HL-60/S4 treated with retinoic acid at 250 ng/mL for 4 days and 3 days (cell line): ENCODE measurements around the gene PSD4.
"Not testable (repeated sequence)": the region's sequence is repeated elsewhere in the genome, so short reads cannot be mapped to it uniquely, and the experiment has no call there.

Experiments used
- in situ Hi-C: fragments of 300-500 bp; cut with MboI; formaldehyde crosslinking; loops from 2 replicates; pipeline ENCODE4 v1.7.0; 2022; ENCODE audit warnings: low sequenced_read_pairs

The PSD4 gene

DNA sequence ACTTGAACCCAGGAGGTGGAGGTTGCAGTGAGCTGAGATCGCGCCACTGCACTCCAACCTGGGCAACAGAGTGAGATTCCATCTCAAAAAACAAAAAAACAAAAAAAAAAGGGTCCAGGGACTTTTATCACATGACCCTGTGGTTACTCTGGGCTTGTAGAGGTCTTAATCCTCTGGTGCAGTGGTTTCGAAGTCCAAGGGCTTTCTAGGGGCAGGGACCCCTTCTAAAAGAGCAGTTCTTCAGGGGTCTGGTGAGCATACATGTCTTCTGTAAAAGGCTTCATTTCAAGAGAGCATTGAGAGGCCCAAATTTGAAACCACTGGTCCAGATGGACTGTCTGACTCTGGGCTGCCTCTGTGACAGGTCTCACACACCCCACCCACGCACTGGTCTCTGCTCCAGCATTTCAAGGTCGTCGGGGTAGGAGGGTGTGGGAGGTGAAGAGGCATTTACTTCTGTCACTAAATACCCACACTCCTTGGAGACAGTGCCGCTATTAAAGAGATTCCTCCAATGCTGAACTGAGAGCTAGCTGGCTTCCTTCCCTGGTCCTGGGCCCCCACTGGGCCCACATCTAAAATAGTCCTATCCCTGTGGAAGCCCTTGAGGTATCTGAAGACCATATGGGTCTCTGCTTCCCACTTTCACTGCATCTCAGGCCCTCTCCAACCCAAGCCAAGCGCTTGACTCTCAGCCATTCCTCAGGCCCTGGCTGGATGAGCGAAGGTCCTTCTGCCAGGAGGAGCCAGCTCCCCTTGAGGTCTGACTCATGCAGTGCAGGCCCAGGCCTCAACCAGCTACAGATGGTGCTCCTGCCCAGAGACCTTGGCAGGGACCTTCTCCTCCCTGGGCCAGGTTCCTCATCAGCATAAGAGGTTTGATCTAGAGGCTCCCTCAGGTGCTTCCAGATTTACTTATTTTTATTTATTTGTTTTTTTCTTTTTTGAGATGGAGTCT lies 60.1 kb downstream of the PSD4 start:
- in situ Hi-C loops = no loop called here

DNA sequence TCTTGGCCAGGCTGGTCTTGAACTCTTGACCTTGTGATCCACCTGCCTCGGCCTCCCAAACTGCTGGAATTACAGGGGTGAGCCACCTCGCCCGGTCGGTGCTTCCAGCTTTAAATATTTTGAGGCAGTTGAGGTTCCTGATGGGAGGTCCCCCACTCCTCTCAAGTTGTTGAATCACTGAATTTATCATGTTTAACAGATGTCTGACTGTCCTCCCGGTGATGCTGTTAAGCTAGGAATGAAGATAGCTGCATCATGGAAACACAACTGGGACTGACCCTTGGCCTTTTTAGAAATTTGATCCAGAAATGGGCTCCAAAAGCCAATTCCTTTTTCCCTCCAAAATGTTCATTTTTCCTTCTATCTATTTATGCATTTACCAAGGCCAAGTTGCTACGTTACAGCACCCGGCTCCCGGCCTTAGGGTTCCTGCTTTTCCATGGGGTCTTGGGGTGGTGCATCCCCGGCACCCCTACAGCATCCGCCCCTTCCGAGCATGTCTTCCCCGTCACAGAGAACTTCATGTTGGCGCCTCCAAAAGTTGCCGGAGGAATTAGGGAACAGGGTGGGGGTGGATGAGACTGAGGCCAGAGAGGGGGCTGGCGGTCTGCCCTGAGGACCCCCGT lies 61.1 kb downstream of the PSD4 start:
- in situ Hi-C loops = no loop called here

DNA sequence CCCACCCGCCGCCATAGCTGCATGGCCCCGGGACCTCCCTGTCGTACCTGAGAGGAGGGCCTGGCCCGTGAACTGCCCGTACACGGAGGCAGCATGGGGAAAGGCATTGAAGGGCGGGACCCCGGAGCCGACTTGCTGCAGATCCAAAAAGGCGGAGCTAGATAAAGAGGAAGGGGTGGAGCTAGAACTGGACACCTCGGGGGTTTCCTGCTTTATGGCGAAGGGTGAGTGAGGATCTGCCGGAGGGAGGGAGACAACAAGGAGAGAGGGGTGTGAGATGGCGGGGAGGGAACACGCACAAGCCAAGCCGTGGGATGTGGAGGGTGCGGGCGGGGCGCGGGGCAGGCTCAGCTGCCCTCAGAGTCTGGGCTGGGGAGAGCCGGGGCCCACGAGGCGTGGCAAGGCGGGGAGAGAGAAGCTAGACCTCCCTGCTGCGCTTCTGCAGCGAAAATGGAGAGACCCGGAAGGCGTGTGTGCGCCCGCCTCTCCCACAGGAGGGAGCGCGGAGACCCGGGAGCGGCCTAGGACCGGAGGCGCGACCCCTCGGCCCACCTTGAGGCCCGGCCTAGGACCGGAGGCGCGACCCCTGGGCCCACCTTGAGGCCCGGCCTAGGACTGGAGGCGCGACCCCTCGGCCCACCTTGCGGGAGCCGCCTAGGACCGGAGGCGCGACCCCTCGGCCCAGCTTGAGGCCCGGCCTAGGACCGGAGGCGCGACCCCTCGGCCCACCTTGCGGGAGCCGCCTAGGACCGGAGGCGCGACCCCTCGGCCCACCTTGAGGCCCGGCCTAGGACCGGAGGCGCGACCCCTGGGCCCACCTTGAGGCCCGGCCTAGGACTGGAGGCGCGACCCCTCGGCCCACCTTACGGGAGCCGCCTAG lies 61.8 kb downstream of the PSD4 start:
- in situ Hi-C loops = not testable (repeated sequence)

DNA sequence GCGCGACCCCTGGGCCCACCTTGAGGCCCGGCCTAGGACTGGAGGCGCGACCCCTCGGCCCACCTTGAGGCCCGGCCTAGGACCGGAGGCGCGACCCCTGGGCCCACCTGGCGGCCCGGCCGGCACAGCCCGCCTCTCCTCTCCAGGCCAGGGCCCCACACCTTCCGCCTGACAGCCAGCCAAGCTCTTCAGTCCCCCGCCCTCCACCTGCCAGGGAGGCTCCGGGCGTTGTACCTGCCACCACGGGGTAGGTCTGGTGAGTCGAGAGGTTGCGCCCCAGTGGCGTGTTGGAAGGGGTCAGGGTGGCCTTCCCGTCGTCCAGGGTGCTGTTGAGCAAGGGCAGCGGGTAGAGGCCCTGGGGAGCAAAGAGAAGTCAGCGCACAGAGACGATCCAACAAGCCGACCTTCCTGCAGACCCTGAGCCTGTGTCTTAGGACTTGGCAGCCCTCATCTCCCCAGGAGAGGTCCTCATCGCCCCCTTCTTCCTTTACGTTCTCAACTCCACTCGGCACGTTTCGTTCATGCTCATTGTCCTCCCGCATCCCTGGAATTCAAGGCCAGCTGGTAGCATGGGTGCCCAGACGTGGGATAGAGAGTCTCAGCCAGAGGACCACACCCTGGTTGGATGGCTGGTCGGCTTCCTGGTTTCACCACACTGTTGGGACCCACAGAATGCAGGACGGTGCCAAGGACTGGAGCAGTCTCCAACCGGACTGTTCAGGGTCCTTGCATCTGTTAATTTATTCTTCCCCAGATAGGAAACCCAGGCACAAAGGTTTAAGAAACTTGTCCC lies 62.8 kb downstream of the PSD4 start:
- in situ Hi-C loops = no loop called here

DNA sequence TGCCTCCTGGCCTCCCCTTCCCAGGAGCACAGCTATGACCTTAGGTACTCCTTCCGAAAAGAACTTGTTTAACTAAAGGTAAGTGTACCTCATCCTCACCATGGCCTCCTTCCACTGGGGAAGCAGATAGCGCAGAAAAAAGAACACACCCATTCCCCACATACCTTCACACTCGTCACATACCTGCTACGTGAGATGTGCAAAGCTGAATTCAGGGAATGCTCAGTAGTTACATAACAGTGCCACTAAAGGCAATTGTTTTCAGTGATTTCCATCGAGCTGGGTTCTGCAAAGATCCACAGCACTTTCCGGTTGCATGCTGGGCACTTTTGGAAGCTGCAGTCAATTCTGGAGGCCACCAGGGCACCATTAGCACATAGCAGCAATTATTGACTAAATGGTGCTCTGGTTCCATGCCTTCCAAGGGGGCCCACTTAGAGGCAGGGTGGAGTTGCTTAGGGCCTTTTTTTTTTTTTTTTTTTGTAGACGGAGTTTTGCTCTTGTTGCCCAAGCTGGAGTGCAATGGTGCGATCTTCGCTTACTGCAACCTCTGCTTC lies 63.9 kb downstream of the PSD4 start:
- in situ Hi-C loops = no loop called here

DNA sequence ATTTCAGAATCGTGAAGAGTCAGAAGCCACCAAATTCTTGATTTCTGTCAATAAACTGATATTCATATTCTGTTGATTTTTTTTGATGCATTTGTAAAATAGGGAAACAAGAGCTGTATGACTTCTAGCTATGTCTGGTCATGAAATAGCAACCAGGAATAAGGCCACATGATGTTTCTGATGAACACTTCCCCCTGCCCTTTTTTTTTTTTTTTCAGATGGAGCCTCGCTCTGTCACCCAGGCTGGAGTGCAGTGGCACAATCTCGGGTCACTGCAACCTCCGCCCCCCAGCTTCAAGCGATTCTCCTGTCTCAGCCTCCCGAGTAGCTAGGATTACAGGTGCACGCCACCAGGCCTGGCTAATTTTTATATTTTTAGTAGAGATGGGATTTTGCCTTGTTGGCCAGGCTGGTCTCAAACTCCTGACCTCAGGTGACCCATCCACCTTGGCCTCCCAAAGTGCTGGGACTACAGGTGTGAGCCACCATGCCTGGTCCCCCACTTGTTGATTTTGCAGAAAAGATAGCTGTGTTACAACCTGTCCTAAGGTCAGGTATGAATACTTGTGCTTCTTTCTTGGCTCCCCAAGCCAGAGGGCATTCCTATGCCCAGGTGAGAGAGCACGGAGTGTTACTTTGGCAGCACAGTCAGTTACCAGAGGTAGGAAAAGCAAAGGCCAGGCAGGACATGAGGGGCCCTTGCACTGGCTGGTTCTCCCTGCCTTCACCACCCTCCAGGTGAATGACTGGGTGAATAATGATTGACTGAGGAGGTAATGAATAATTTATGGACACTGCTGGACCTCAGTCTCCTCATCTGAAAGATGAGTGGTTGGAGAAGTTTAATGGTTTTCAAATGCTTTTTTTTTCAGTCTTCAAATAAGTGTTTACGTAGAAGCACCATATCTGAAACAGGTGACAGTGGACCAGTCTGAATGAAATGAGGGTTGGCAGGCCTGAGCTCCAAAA lies 65.4 kb downstream of the PSD4 start:
- in situ Hi-C loops = no loop called here

DNA sequence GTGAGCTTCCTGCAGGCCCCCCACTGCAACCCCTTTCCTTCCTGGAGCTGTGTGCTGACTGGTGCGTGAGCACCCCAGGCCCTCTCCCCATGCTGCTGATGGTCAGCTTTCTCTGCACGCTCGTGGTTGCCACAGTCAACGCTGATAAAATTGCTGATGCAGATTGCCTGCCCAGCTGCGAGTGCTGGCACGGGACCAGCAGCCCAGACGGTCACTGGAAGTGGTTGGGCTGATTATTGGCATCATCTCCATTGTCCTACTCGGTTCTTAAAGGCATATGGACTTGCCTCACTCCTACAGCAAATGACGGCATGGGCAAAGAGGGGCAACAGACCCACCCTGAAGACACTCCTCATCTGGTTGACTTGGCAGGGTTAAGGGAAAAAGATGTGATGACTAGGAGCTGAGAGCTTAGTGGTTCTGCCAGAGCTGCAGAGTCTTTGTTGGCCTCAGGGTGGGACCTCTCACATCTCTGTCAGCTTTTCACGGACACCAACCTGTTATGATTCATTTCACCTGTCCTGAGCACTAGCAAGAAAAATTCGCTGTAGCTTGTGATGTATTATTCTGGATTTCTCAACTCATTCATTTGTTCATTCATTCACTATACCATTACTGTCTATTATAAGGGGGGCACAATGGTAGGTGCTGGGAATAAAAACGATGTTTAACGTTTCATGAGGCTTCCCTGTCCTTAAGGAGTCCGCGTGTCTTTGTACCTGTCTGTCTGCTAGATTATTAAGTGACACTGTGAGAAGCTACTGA lies 66.6 kb downstream of the PSD4 start:
- in situ Hi-C loops = no loop called here

DNA sequence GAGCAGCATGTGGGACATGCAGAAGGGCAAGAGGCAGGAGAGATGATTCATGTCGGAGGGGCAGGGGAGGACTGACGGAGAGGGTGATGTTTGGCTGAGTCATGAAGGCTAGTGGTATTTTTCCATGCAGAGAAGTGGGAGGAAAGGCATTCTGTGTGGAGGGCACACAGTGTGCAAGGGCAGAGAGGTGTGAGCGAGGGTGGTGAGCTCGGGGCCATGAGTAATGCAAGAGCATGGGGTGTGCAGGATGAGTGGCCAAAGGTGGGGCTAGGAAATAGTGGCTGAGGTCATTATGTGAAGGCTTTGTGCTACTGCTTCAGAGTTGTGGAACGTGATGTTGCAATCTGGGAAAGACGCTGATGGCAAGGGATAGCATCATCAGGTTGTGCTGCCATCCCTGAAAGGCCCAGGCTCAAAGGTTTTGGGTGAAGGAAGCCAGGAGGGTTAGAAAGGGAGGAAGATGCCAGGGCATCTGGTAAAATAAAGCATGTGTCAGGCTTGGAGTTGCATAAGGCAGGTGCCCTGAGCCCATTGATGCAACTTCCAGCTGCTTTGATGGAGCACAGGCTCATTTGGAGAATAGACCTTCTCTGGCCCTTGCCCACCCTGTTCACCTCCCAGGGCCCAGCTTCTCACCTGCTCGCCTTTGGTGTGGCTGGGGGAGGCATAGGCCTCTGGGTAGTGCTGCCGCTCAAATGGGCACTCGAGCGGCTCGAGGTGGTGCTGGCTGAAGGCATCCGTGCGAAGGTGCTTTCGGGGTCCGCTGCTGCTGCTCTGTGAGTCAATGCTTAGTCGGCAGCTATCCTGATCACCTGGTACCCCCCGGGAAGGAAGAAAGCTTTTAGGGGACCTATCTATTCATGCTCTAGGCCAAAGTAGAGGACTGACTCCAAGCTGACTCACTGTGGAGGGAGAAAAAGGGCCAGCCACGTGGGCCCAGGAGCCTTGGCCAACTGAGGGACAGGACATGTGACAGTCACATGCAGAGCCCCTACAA lies 67.4 kb downstream of the PSD4 start:
- in situ Hi-C loops = no loop called here

DNA sequence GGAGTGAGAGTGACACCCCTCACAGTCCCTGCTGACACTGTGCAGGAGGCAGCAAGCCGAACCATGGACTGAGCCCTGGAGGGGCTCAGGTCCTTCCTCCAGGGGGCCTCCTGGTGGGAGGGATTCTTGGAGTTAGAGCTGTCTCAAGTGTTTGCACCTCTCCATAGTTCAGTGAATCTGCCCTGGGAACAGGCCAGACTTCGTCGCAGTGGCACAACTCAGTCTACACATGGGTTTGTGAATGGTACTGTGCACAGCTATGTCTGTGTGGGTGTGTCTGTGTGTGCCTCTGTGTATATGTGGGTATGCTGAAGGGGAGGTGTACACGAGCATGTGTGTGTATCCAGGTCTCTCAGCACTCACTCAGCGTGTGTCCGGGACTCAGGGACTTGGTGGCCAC lies 68.6 kb downstream of the PSD4 start:
- in situ Hi-C loops = no loop called here

DNA sequence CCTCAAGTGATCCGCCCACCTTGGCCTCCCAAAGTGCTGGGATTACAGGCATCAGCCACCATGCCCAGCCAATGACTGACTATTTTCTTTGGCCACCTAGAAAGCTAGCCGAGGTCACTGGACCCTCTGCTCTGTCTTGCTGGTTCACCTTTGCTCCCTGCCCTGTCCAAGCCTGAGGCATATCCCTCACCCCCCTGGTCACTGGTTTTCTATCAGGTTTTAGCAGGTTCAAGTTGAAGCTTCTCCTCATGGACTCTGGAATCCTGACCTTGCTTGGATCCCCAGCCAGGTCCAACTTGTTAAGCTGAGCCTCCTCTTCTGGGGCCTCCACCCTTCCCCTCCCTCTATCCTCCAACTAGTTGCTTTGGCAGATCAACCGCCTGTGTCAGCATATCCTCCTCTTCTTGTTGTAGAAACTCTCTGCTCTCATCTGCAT lies 71.5 kb downstream of the PSD4 start:
- in situ Hi-C loops = no loop called here

DNA sequence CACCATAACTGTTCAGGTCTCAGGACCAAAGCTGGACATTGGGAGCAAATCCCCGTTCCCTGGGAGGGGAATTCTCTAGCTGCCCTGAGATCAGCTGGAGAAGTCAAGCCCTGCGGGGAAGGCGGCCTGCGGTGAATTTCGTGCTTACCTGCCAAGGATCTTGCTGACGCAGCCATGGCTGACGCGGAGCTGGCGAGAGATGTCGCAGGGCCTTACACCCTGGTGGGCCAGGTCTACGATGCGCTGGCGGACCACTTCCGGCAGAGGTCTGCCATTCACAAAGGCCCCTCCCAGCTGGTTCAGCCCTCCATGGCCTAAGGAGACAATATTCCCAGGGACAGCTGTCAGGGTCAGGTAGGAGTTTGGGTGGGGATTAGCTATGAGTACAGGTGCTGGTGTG lies 72.8 kb downstream of the PSD4 start:
- in situ Hi-C loops = no loop called here

DNA sequence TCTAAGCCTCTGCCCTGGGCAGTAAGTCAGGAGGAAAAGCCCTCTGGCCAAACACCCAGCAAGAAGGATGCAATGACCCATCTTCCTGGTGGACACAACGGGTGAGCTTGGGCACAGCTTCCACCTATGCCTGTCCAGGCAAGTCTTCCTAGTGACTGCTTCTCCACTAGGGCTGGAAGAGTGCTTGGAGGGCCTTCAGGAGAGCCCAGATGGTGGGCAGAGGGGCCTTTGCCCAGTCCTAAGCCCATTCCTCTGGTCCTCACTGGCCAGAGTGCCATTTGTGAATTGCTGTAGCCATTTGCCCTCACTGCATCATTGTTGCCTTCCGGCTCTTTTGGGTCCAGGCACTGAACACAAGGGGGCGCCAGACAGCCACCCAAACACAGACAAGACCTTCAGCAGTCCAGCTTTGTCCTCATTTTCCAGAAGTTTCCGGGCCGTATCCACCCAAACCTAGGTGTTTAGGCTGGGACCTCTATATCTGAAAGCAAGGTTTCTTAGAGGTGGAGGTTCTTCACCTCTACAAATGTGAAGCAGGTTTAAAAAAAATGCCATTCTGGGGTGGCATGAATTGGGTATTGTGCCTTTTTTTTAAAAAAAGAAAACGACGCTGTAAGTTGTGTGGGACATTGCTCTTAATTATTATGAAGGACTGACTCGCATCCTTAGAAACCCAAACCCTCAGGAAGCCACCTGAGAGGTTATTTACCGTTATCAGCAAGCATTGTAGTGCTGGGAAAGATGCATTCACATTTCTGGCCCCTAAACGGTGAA lies 75.4 kb downstream of the PSD4 start:
- in situ Hi-C loops = no loop called here

DNA sequence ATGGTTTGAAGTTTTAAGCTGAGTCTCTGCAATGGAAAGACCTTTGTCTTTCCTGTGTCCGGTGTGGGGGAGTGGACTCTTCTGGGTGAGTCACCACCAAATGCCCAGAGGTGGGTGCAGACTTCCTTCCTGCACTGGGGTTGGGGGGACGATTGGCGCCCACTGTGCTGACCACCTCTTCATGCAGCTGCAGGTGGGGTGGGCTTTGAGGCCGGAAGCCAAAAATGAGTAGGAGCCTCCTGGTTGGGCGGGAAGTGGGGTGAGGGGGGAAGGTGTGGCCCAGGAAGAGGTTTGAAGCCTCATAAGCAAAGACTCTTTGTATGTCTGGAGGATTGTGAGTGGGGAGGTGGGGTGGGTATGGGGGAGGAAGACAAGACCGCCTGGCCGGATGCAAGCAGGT lies 77.3 kb downstream of the PSD4 start:
- in situ Hi-C loops = no loop called here

DNA sequence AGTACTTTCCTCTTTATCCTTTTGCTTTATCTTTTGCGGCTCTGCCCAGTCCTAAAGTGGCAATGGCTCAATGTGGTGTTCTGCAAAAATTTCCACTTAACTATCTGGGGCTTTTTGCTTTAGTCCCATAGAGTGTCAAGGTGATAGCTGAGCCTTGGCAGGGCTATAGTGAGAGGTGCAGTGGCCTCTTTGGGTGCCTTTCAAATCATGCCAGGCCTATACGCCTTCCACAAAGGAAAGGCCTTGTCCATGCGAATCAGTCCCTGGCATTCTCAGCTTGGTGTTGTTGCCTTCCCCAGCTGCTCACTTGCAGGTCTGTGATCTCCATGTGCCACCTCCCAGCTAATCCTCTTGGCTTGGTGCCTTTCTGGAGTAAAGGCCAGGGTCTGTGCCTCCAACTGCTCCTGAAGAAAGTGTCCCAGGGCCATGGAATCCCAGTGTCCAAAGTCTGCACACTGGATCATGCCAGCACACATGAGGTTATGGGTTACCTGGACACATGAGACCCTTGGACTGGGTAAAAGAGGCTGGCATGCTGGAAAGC lies 78.3 kb downstream of the PSD4 start:
- in situ Hi-C loops = no loop called here

DNA sequence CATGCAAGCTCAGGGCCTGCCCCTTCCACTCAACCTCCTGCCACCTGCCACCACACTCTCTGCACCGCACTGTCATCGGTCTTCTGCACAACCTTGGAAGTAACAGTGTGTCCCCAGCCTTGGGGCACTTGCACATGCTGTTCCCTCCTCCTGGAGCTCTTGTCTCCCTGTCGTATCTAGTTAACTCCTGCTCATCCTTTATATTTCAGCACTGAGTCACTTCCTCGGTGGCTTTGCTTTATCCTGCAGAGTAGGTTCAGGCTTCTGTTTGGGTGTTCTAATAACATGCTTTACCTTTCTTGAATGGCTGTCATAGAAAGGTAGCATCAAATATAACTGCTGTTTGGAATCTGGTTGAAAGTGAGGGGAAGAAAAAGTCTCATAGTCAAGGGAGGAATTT lies 79.7 kb downstream of the PSD4 start:
- in situ Hi-C loops = no loop called here
